ENCODE measurements around the gene RAB11B.

DNA sequence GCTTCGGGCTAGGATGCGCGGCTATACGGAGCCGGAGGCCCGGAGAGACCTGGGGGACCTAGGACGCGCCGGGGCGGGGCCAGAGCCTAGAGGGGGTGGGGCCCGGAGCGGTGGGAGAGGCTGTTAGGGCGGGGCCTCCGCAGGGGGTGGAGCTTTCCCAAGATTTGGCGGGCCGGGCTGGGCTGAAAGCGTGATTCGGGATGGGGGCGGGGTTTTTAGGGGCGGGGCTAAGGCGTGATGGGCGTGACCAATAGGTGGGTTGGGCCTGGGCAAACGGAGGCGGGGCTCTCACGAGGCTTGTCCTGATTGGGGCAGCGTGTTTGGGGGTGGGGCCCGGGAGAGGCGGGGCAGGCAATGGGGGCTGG, 439 bp downstream of the RAB11B start:
- TF ChIP-seq, protein P1, sequence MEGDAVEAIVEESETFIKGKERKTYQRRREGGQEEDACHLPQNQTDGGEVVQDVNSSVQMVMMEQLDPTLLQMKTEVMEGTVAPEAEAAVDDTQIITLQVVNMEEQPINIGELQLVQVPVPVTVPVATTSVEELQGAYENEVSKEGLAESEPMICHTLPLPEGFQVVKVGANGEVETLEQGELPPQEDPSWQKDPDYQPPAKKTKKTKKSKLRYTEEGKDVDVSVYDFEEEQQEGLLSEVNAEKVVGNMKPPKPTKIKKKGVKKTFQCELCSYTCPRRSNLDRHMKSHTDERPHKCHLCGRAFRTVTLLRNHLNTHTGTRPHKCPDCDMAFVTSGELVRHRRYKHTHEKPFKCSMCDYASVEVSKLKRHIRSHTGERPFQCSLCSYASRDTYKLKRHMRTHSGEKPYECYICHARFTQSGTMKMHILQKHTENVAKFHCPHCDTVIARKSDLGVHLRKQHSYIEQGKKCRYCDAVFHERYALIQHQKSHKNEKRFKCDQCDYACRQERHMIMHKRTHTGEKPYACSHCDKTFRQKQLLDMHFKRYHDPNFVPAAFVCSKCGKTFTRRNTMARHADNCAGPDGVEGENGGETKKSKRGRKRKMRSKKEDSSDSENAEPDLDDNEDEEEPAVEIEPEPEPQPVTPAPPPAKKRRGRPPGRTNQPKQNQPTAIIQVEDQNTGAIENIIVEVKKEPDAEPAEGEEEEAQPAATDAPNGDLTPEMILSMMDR (conservative IDR thresholded peaks at IDR 0.05; ENCODE audit: low read depth, low read length), result no peak
- TF ChIP-seq EZH2 (IDR thresholded peaks at IDR 0.05; ENCODE audit: low read length, unreplicated experiment) (no peak), EZH2phosphoT487 (IDR thresholded peaks at IDR 0.05; ENCODE audit: borderline replicate concordance, low read length) (no peak)

Measured in PC-3 (cell line).